ENCODE data around the gene NRIP2.

DNA sequence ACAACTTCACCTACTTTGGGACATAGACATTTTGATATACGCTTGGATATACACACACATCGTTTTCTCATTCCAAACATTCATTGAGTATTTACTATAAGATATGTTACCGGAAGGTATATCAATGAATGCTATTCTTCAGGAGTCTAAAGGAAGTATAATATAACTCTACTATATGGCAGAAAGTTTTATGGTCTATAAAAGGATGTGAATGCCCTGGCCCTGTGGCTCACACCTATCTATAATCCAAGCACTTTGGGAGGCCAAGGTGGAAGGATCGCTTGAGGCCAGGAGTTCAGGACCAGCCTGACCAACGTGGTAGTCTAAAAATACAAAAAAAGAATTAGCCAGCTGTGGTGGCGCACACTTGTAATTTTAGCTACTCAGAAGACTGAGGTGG lies 5.6 kb downstream of the NRIP2 start:
- TF ChIP-seq, protein P1, sequence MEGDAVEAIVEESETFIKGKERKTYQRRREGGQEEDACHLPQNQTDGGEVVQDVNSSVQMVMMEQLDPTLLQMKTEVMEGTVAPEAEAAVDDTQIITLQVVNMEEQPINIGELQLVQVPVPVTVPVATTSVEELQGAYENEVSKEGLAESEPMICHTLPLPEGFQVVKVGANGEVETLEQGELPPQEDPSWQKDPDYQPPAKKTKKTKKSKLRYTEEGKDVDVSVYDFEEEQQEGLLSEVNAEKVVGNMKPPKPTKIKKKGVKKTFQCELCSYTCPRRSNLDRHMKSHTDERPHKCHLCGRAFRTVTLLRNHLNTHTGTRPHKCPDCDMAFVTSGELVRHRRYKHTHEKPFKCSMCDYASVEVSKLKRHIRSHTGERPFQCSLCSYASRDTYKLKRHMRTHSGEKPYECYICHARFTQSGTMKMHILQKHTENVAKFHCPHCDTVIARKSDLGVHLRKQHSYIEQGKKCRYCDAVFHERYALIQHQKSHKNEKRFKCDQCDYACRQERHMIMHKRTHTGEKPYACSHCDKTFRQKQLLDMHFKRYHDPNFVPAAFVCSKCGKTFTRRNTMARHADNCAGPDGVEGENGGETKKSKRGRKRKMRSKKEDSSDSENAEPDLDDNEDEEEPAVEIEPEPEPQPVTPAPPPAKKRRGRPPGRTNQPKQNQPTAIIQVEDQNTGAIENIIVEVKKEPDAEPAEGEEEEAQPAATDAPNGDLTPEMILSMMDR (conservative IDR thresholded peaks at IDR 0.05; ENCODE audit: low read depth in 2 of 2) = no peak
- TF ChIP-seq EZH2 (IDR thresholded peaks at IDR 0.05; ENCODE audit: low read depth, unreplicated experiment) (no peak), POLR2AphosphoS5 (IDR thresholded peaks at IDR 0.05; ENCODE audit: low read depth) (no peak), EZH2phosphoT487 (IDR thresholded peaks at IDR 0.05; ENCODE audit: unreplicated experiment) (no peak), ZNF114 (CRISPR knock-in tag; IDR thresholded peaks at IDR 0.05) (no peak), CREB1 (CRISPR knock-in tag; IDR thresholded peaks at IDR 0.05; ENCODE audit: low read depth) (no peak), JUNB (IDR thresholded peaks at IDR 0.05; ENCODE audit: unreplicated experiment) (no peak), ZNF331 (CRISPR knock-in tag; IDR thresholded peaks at IDR 0.05; ENCODE audit: low read depth) (no peak)
- TF ChIP-seq, protein P2, sequence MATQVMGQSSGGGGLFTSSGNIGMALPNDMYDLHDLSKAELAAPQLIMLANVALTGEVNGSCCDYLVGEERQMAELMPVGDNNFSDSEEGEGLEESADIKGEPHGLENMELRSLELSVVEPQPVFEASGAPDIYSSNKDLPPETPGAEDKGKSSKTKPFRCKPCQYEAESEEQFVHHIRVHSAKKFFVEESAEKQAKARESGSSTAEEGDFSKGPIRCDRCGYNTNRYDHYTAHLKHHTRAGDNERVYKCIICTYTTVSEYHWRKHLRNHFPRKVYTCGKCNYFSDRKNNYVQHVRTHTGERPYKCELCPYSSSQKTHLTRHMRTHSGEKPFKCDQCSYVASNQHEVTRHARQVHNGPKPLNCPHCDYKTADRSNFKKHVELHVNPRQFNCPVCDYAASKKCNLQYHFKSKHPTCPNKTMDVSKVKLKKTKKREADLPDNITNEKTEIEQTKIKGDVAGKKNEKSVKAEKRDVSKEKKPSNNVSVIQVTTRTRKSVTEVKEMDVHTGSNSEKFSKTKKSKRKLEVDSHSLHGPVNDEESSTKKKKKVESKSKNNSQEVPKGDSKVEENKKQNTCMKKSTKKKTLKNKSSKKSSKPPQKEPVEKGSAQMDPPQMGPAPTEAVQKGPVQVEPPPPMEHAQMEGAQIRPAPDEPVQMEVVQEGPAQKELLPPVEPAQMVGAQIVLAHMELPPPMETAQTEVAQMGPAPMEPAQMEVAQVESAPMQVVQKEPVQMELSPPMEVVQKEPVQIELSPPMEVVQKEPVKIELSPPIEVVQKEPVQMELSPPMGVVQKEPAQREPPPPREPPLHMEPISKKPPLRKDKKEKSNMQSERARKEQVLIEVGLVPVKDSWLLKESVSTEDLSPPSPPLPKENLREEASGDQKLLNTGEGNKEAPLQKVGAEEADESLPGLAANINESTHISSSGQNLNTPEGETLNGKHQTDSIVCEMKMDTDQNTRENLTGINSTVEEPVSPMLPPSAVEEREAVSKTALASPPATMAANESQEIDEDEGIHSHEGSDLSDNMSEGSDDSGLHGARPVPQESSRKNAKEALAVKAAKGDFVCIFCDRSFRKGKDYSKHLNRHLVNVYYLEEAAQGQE (IDR thresholded peaks at IDR 0.05; ENCODE audit: unreplicated experiment) = no peak
- TF ChIP-seq, protein P3, sequence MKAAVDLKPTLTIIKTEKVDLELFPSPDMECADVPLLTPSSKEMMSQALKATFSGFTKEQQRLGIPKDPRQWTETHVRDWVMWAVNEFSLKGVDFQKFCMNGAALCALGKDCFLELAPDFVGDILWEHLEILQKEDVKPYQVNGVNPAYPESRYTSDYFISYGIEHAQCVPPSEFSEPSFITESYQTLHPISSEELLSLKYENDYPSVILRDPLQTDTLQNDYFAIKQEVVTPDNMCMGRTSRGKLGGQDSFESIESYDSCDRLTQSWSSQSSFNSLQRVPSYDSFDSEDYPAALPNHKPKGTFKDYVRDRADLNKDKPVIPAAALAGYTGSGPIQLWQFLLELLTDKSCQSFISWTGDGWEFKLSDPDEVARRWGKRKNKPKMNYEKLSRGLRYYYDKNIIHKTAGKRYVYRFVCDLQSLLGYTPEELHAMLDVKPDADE (IDR thresholded peaks at IDR 0.05) = no peak

All from GM23338 (cell line).